ACC112 (cell line): ENCODE results near the gene PTPRE.
A peak's percentile ranks its signal among the peaks of the same experiment; 100 is the strongest.

ENCODE experiments used
- H2AFZ ChIP-seq: fragments of 200-600 bp; sonication (generic); one replicate; pipeline ENCODE4 v1.6.0; 2017; ENCODE audit warnings: antibody characterized with exemption, low read length; ENCODE audit not compliant: unreplicated experiment
- H3K27ac ChIP-seq: fragments of 200-600 bp; sonication (generic); 2 replicates; pipeline ENCODE4 v1.5.1; 2014; ENCODE audit warnings: low read depth, mild to moderate bottlenecking, antibody characterized with exemption, low read length, moderate library complexity
- H3K27me3 ChIP-seq: fragments of 200-600 bp; sonication (generic); 2 replicates; pipeline ENCODE4 v1.6.1; 2014; ENCODE audit warnings: mild to moderate bottlenecking, antibody characterized with exemption, low read length, moderate library complexity, mixed read lengths; ENCODE audit not compliant: insufficient read depth
- H3K36me3 ChIP-seq: fragments of 200-600 bp; sonication (generic); 2 replicates; pipeline ENCODE4 v1.6.1; 2016; ENCODE audit warnings: mild to moderate bottlenecking, antibody characterized with exemption, low read length, moderate library complexity, mixed read lengths; ENCODE audit not compliant: insufficient read depth
- H3K4me1 ChIP-seq: fragments of 200-600 bp; sonication (generic); one replicate; pipeline ENCODE4 v1.6.1; 2016; ENCODE audit warnings: low read length, mixed read lengths; ENCODE audit not compliant: insufficient read depth, unreplicated experiment, control insufficient read depth
- H3K4me3 ChIP-seq: fragments of 200-600 bp; sonication (generic); 2 replicates; pipeline ENCODE4 v1.5.1; 2014; ENCODE audit warnings: mild to moderate bottlenecking, low read depth, low read length
- H3K79me2 ChIP-seq: fragments of 200-600 bp; sonication (generic); one replicate; pipeline ENCODE4 v1.6.0; 2016; ENCODE audit warnings: low read length; ENCODE audit not compliant: control insufficient read depth, unreplicated experiment, insufficient read depth

The PTPRE gene

GRCh38 chr10:127972751-127973357 lies 66.0 kb downstream of the PTPRE start:
- Histone ChIP-seq H3K36me3 (no peaks in the 10 kb centered on the region), H2AFZ (no peak overlapping the region), H3K4me1 (peaks cover 18% of the 10 kb centered on the region), H3K4me3 (no peak overlapping the region), H3K79me2 (no peaks in the 10 kb centered on the region), H3K27ac (no peak overlapping the region), H3K27me3 (no peaks in the 10 kb centered on the region)

- H3K4me1 ChIP-seq = peaks cover 25% of the 10 kb centered on the region
Measured at GRCh38 chr10:127973791-127974311, 66.9 kb downstream of the PTPRE start.

GRCh38 chr10:127974911-127975310 lies 68.0 kb downstream of the PTPRE start:
- H3K79me2 ChIP-seq = no peaks in the 10 kb centered on the region
- no peak overlapping the region for H2AFZ ChIP-seq
- no peaks in the 10 kb centered on the region for H3K36me3 ChIP-seq
- no peak overlapping the region for H3K27ac ChIP-seq
- H3K27me3 ChIP-seq = no peaks in the 10 kb centered on the region
- H3K4me1 ChIP-seq = peaks cover 25% of the 10 kb centered on the region
- H3K4me3 ChIP-seq = no peak overlapping the region

More at GRCh38 chr10:127973791-127974311, 66.9 kb downstream of the PTPRE start:
- Histone ChIP-seq H3K36me3 (no peaks in the 10 kb centered on the region), H2AFZ (no peak overlapping the region), H3K4me3 (no peak overlapping the region), H3K27ac (no peak overlapping the region), H3K79me2 (no peaks in the 10 kb centered on the region), H3K27me3 (no peaks in the 10 kb centered on the region)

DNA sequence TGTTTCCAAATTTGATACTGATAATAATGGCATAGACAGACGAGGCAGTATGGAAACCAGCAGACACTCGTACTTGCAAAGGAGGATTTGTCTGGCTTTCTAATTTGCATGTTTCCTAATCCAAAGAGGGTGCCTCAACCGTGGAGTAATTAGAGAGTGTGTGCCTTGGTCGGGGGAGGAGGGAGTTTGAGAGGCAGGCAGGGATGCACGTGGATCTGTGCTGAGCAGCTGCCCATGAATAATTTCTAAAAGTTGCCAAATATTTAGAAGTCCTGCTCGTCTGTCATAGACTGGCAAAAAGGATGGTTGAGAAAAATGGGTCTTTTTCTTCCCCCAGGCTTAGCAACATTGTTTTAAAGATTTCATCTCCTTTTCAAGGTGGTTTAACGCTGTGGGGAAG lies 69.4 kb downstream of the PTPRE start:
- no peaks in the 10 kb centered on the region for H3K27me3 ChIP-seq
- peak overlapping the region; percentile 68; the same call in 1 of the 2 replicates for H3K4me3 ChIP-seq
- peaks cover 25% of the 10 kb centered on the region for H3K4me1 ChIP-seq
- peak overlapping the region; percentile 37 for H2AFZ ChIP-seq
- no peaks in the 10 kb centered on the region for H3K79me2 ChIP-seq
- H3K27ac ChIP-seq = peak overlapping the region; percentile 90
- no peaks in the 10 kb centered on the region for H3K36me3 ChIP-seq

DNA sequence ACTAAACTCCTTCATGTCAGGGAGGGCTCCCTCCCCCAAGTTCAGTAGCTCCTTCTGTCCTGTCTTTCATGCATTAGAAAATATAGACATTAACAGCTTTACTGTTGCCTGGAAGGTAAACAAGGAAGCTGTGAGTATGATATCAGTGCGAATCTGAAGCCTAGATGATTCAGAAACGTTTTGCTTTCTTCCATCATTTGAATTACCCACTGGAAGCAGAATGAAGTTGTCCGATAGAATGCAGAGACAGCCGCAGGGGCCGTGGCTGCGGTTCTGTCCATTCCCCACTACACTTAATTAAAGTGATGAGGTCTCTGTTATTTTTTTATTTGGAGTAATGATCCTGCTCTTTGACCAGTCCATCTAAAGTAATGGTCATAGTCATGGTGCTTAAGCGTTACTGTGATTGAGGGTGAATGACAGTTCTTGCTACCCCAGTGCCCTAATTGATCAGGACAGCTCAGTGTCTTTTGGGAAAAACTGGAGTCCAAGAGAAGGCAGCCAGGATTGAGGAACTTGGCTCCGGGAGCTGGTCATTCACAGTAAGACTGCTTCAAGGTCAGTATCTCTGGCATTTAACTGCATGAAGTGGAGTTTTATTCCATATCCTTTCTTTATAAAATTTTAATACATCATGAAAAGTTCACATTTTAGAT lies 69.9 kb downstream of the PTPRE start:
- Histone ChIP-seq H2AFZ (peak overlapping the region; percentile 37), H3K79me2 (no peaks in the 10 kb centered on the region), H3K36me3 (no peaks in the 10 kb centered on the region), H3K27ac (peak overlapping the region; percentile 90), H3K4me1 (peaks cover 25% of the 10 kb centered on the region), H3K27me3 (no peaks in the 10 kb centered on the region), H3K4me3 (peak overlapping the region; percentile 68)

GRCh38 chr10:127977357-127978009 lies 70.6 kb downstream of the PTPRE start:
- peaks cover 25% of the 10 kb centered on the region for H3K4me1 ChIP-seq
- peak overlapping the region; percentile 20 for H2AFZ ChIP-seq
- no peaks in the 10 kb centered on the region for H3K27me3 ChIP-seq
- no peaks in the 10 kb centered on the region for H3K79me2 ChIP-seq
- no peaks in the 10 kb centered on the region for H3K36me3 ChIP-seq
- peak overlapping the region; percentile 90 for H3K27ac ChIP-seq
- peak overlapping the region; percentile 68 for H3K4me3 ChIP-seq

- H3K27ac ChIP-seq = peak overlapping the region; percentile 90
- no peaks in the 10 kb centered on the region for H3K27me3 ChIP-seq
- H3K79me2 ChIP-seq = no peaks in the 10 kb centered on the region
- no peak overlapping the region for H2AFZ ChIP-seq
- peaks cover 25% of the 10 kb centered on the region for H3K4me1 ChIP-seq
- H3K4me3 ChIP-seq = no peak overlapping the region
- H3K36me3 ChIP-seq = no peaks in the 10 kb centered on the region
Measured at GRCh38 chr10:127978481-127978880, 71.6 kb downstream of the PTPRE start.

DNA sequence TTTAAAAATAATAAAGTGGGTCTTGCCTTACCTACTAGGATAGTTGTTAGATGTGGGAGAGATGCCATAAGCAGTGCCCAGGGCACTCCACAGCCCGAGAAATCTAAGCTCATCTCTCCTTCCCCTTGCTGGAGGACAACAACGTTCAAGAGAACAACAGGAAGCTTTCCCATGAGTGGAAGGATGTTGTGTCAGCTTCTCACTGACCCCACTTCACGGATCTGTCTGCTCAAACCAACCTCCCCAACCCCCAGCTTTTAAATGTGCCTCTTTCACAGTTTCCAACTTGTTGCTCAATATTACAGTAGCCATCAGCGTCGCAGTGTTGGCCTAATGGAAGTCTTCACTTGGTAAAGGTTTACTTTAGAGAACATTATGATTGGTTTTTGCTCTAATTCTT lies 72.1 kb downstream of the PTPRE start:
- H3K4me1 ChIP-seq = peaks cover 25% of the 10 kb centered on the region
- no peaks in the 10 kb centered on the region for H3K27me3 ChIP-seq
- no peaks in the 10 kb centered on the region for H3K79me2 ChIP-seq
- no peak overlapping the region for H2AFZ ChIP-seq
- no peaks in the 10 kb centered on the region for H3K36me3 ChIP-seq
- no peak overlapping the region for H3K27ac ChIP-seq
- no peak overlapping the region for H3K4me3 ChIP-seq

DNA sequence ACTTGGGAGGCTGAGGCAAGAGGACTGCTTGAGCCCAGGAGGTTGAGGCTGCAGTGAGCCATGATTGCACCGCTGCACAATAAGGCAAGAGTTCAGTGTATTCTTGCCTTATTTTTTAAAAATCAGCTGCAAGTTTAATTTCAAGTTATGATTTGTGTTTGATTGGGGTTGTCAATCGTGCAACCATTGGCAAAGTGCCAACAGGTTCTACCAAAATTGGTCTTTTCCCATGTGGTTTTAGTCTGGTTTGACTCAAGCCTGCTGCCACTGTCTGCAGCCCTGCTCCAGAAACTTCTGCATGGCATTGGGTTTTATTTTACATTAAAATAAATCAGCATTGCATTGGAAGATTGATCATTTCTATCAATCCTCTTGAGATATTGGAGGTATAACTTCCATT lies 72.7 kb downstream of the PTPRE start:
- Histone ChIP-seq H3K36me3 (no peaks in the 10 kb centered on the region), H3K27ac (no peak overlapping the region), H3K27me3 (no peaks in the 10 kb centered on the region), H3K4me3 (no peak overlapping the region), H2AFZ (no peak overlapping the region), H3K4me1 (peaks cover 25% of the 10 kb centered on the region), H3K79me2 (no peaks in the 10 kb centered on the region)

DNA sequence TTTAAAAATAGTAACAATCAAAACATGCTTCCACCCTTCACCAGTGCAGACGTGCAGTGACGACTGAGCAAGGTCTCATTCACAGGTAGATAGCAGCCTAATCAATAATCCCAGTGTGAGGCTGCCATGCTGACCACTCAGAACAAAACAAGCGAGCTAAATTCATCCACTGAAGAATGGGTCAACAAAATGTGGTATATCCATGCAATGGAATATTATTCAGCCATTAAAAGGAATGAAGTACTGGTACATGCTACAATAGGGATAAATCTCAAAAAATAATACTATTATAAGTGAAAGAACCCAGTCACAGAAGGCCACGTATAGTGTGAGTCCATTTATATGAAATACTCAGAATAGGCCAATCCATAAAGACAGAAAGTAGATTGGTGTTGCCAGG lies 74.0 kb downstream of the PTPRE start:
- Histone ChIP-seq H3K36me3 (no peaks in the 10 kb centered on the region), H3K27me3 (no peaks in the 10 kb centered on the region), H3K4me1 (peaks cover 24% of the 10 kb centered on the region), H3K79me2 (no peaks in the 10 kb centered on the region), H3K4me3 (no peak overlapping the region), H3K27ac (no peak overlapping the region), H2AFZ (no peak overlapping the region)
